HepG2 (cell line): ENCODE data around the gene TRDMT1. TPM values are rescaled to one million over a fixed set of nuclear protein-coding genes. Genes with fewer than 3 reads are reported as not detected.

Experiments used
- ATAC-seq: fragments of 200-7000 bp; cut with Tn5 transposase; 3 replicates; pipeline ENCODE4 v1.9.1; 2020; ENCODE audit warnings: mild to moderate bottlenecking, moderate library complexity
- BruUV-seq: library from RNA; stranded (reverse); fragments of 400-500 nt; replicated peaks from 2 replicates; lab custom pipeline; 2021; lab: Mats Ljungman, UMichigan
- CTCF ChIA-PET: fragments of 300-600 bp; formaldehyde crosslinking; extraction: SDS; loops from one replicate; lab custom pipeline; 2021; ENCODE audit warnings: low total read pairs, inconsistent platforms, low intra/inter-chr PET ratio; lab: Yijun Ruan, JAX
- POLR2A ChIA-PET: fragments of 350-600 bp; sonication (Branson Sonifier 250); formaldehyde crosslinking; loops from one replicate; lab custom pipeline; 2020; ENCODE audit warnings: antibody characterized with exemption, inconsistent platforms; lab: Yijun Ruan, JAX
- DNase-seq: peaks from one replicate; pipeline ENCODE4 v3.0.0-alpha.2; 2015; ENCODE audit warnings: low spot score
- FAIRE-seq: peaks from 3 replicates; lab custom pipeline; 2011; peaks lifted over from hg19 to GRCh38; lab: Jason Lieb, UNC
- H2AFZ ChIP-seq: one replicate; pipeline ENCODE4 v1.6.1; 2011; ENCODE audit warnings: low read length, inconsistent platforms
- H3K27ac ChIP-seq: fragments of 300-600 bp; 3 replicates; pipeline ENCODE4 v1.8.0; 2011; ENCODE audit warnings: mixed run types, mild to moderate bottlenecking, mixed read lengths, low read length, inconsistent platforms; ENCODE audit not compliant: insufficient read depth; ENCODE audit errors: extremely low read length
- H3K27me3 ChIP-seq, 2 experiments: fragments of 200-600 bp in 1 of 2; 2 replicates in 1 of 2; 3 replicates in 1 of 2; pipeline versions ENCODE4 v1.6.0 to v1.8.0; 2011; ENCODE audit warnings: low read length in 2 of 2, mild to moderate bottlenecking in 2 of 2, moderate library complexity in 2 of 2, inconsistent platforms in 1 of 2; ENCODE audit not compliant: insufficient read depth in 2 of 2, control insufficient read depth in 1 of 2
- H3K36me3 ChIP-seq, 2 experiments: fragments of 200-600 bp in 1 of 2; replicated peaks in 1 of 2; 2 replicates in 1 of 2; 3 replicates in 1 of 2; pipeline versions ENCODE4 v1.5.1 to v1.8.0; 2011; ENCODE audit warnings: low read length in 2 of 2, inconsistent platforms in 1 of 2; ENCODE audit not compliant: insufficient read depth in 2 of 2, control insufficient read depth in 1 of 2
- H3K4me1 ChIP-seq: 2 replicates; pipeline ENCODE4 v1.5.1; 2012; ENCODE audit warnings: low read length, inconsistent platforms; ENCODE audit not compliant: insufficient read depth
- H3K4me2 ChIP-seq: 2 replicates; pipeline ENCODE4 v1.6.0; 2011; ENCODE audit warnings: low read depth, low read length, inconsistent platforms
- H3K4me3 ChIP-seq, 3 experiments: fragments of 200-600 bp in 1 of 3; sonication (generic), shearing (Covaris generic) in 1 of 3; replicated peaks in 1 of 3; 2 replicates each; pipeline ENCODE4 v1.5.1; 2011 to 2016; ENCODE audit warnings: low read length in 3 of 3, inconsistent platforms in 2 of 3, low read depth in 2 of 3, mild to moderate bottlenecking in 2 of 3, control low read depth in 1 of 3, mixed read lengths in 1 of 3; ENCODE audit not compliant: insufficient read depth in 1 of 3
- H3K79me2 ChIP-seq: one replicate; pipeline ENCODE4 v1.6.1; 2011; ENCODE audit warnings: low read length, inconsistent platforms; ENCODE audit not compliant: insufficient read depth
- H3K9ac ChIP-seq: 2 replicates; pipeline ENCODE4 v1.6.0; 2011; ENCODE audit warnings: mild to moderate bottlenecking, low read depth, low read length, inconsistent platforms; ENCODE audit not compliant: insufficient read depth
- H3K9me3 ChIP-seq: 2 replicates; pipeline ENCODE4 v1.5.1; 2012; ENCODE audit warnings: mild to moderate bottlenecking, low read length
- H4K20me1 ChIP-seq: 2 replicates; pipeline ENCODE4 v1.6.0; 2011; ENCODE audit warnings: inconsistent platforms, mild to moderate bottlenecking, low read length, moderate library complexity; ENCODE audit not compliant: insufficient read depth
- GPBP1L1 ChIP-seq: sonication (generic); formaldehyde crosslinking; IDR thresholded peaks from 2 replicates; pipeline ENCODE4 v1.5.0; 2020; ENCODE audit warnings: mild to moderate bottlenecking, missing genetic modification reagents
- GRHL1 ChIP-seq: sonication (generic); formaldehyde crosslinking; conservative IDR thresholded peaks from 2 replicates; pipeline ENCODE4 v1.8.0; 2022; ENCODE audit warnings: missing genetic modification reagents
- HMGA1 ChIP-seq: sonication (generic); formaldehyde crosslinking; conservative IDR thresholded peaks from 2 replicates; pipeline ENCODE4 v1.4.0; 2020; ENCODE audit warnings: missing genetic modification reagents
- HNRNPUL1 ChIP-seq: fragments of 200-400 bp; formaldehyde crosslinking; IDR thresholded peaks from 2 replicates; pipeline ENCODE4 v1.6.1; 2017; ENCODE audit warnings: low read depth, mild to moderate bottlenecking, low read length, moderate library complexity
- KDM5B ChIP-seq: sonication (generic); formaldehyde crosslinking; IDR thresholded peaks from 2 replicates; pipeline ENCODE4 v1.4.0; 2020; ENCODE audit warnings: missing genetic modification reagents, mild to moderate bottlenecking, borderline replicate concordance
- ZBTB7A ChIP-seq: sonication (generic); formaldehyde crosslinking; IDR thresholded peaks from 2 replicates; pipeline ENCODE4 v1.8.0; 2022; ENCODE audit warnings: mild to moderate bottlenecking, missing genetic modification reagents
- ZNF333 ChIP-seq: sonication (generic); formaldehyde crosslinking; IDR thresholded peaks from 2 replicates; pipeline ENCODE4 v1.4.0; 2020; ENCODE audit warnings: mild to moderate bottlenecking, missing genetic modification reagents, borderline replicate concordance
- WGBS: methylation state at CpG from one replicate; pipeline ENCODE4 v1.1.6; 2017; ENCODE audit warnings: low lambda C conversion rate; 5-methylcytosine and 5-hydroxymethylcytosine counted together
- in situ Hi-C: cut with HindIII; loops from 2 replicates; pipeline ENCODE4 v1.10.0; 2017; ENCODE audit warnings: low pct_unique_long_range_greater_than_20kb; ENCODE audit not compliant: extremely low pct_ligation_motif_present
- intact Hi-C: fragments of 100-400 bp; cut with micrococcal nuclease; formaldehyde crosslinking; loops from one replicate; pipeline ENCODE4 v1.10.0; 2022; ENCODE audit not compliant: unreplicated experiment
- polyA plus RNA-seq, 8 experiments: library from polyadenylated mRNA; depleted of rRNA in 3 of 8; stranded (reverse) in 7 of 8; unstranded in 1 of 8; fragments of >200 nt; fragmentation: Illumina TruSeq in 4 of 8; extraction: Trizol in 4 of 8; gene quantifications; 2 replicates each; pipeline versions ENCODE4 v1.2.1 to v1.2.3, GENCODE V29; 2011 to 2016; ENCODE audit warnings: low read depth in 4 of 8, missing spikeins in 1 of 8, mixed read lengths in 1 of 8; ENCODE audit not compliant: insufficient read depth in 1 of 8
- total RNA-seq, 5 experiments: library from RNA; depleted of rRNA; stranded (reverse); fragments of >200 nt; fragmentation: Illumina TruSeq; extraction: Trizol; gene quantifications; 2 replicates each; pipeline ENCODE4 v1.2.3, GENCODE V29; 2016; ENCODE audit warnings: low read depth in 1 of 5

TRDMT1 gene
- total and polyA plus RNA-seq, 2 of the 13 experiments (the other 11 are each of a cell fraction or from before 2014, with no cell fraction given): 2.0 to 3.0 TPM

- no peak for TF ChIP-seq GRHL1
- TF ChIP-seq GPBP1L1 (CRISPR knock-in tag): no peak
Measured at GRCh38 chr10:17134282-17134681, 67.2 kb downstream of the TRDMT1 start (continued).

GRCh38 chr10:17129741-17130140, 71.7 kb downstream of the TRDMT1 start, which contains the start of gene CUBN:
Gene CUBN, minus strand, starts transcription at chr10:17129811. Its CDS starts 46 bp downstream, at chr10:17129765.
- Histone ChIP-seq H4K20me1 (no peaks in the 10 kb centered on the region), H3K4me1 (peaks cover 10% of the 10 kb centered on the region), H2AFZ (no peak within 1 kb of the TSS), H3K4me3 (no peak within 1 kb of the TSS), H3K9me3 (no peaks in the 10 kb centered on the region), H3K4me2 (no peak within 1 kb of the TSS), H3K27ac (no peak within 1 kb of the TSS), H3K79me2 (no peaks in the 10 kb centered on the region), H3K27me3 (no peaks in the 10 kb centered on the region), H3K36me3 (no peaks in the 10 kb centered on the region), H3K9ac (no peak within 1 kb of the TSS)
- BruUV-seq: no TSS peak
- DNase-seq: no peak
- intact Hi-C loops (no loop called here), in situ Hi-C loops (no loop called here)
- 8% methylated on average over 1 of the region's 1 CpG for WGBS
- no peak for ATAC-seq
- TF ChIP-seq KDM5B (no peak), HMGA1 (CRISPR knock-in tag) (no peak), ZBTB7A (CRISPR knock-in tag) (no peak), HNRNPUL1 (no peak), ZNF333 (no peak)
- CTCF ChIA-PET: no interaction called here
- POLR2A ChIA-PET: no interaction called here
- no peak for FAIRE-seq
